Measurements from ENCODE around the gene FAM83E.

FAM83E gene

DNA sequence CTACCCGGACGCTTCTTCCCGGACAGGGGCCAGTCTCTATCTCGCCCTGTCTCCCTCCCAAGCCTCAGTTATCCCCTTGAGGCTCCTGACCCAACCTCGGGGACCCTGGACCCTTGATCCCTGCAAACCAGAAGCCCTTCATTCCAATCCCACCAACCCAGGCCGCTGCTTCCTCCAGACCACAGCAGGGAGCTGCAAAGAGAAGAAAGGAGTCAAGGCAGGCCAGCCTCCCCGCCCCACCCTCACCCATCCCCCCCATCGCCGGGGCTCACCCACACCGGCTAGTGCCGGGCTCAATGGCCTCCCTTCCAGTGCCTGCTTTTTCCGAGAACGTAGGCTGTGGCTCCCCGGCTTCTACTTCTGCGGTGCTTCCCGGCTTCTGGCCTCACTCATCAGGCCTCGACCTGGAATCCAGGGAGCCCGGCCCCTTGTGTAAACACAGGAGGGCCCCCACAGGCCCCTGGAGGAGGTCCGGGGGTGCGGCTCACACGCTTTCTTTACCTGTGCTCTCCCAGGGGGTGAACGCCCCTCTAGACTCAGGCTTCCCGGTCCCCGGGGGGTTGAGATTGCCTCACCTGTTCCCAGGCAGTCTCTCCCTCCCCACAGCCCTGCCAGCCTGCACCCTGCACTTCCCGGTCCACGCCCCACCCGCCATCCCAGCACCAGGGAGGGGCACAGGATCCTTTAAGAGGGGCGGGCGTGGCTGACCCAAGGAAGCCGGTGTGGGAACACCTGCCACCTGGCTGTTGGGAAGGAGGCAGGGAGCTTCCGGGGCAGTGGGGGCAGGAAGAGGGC, at the start of gene FAM83E:
Gene FAM83E (minus strand): TSS at position 641 of the 795 bp plus-strand sequence. CDS start 1,704 bp downstream, outside the sequence.
- DNase-seq (ENCODE audit: insufficient read length, low spot score) (no peak), FAIRE-seq (no peak)

DNA sequence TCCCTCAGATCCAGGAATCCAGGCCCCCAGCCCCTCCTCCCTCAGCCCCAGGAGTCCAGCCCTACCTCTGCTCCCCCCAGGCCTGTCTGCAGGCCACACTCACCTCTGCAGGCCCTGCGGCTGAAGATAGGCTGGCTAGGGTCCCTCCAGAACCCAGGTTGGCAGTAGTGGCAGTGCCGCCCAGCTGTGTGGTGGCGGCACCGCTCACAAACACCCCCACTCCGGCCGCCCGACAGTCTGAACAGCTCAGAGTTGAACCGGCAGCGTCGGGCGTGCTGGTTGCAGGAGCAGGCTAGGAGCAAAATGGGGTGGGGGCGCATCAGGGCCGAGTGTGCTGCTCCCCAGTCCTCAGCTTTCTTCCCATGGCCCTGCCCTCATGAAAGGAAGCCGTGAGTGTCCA, 49.6 kb upstream of the FAM83E start:
- DNase-seq (ENCODE audit: insufficient read length, low spot score) = no peak
- TF ChIP-seq, protein P1, sequence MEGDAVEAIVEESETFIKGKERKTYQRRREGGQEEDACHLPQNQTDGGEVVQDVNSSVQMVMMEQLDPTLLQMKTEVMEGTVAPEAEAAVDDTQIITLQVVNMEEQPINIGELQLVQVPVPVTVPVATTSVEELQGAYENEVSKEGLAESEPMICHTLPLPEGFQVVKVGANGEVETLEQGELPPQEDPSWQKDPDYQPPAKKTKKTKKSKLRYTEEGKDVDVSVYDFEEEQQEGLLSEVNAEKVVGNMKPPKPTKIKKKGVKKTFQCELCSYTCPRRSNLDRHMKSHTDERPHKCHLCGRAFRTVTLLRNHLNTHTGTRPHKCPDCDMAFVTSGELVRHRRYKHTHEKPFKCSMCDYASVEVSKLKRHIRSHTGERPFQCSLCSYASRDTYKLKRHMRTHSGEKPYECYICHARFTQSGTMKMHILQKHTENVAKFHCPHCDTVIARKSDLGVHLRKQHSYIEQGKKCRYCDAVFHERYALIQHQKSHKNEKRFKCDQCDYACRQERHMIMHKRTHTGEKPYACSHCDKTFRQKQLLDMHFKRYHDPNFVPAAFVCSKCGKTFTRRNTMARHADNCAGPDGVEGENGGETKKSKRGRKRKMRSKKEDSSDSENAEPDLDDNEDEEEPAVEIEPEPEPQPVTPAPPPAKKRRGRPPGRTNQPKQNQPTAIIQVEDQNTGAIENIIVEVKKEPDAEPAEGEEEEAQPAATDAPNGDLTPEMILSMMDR (IDR thresholded peaks at IDR 0.05; ENCODE audit: insufficient read depth, missing control alignments) = no peak
- FAIRE-seq = no peak

More for the DNA sequence above, at the start of gene FAM83E:
- TF ChIP-seq, protein P1 (IDR thresholded peaks at IDR 0.05; ENCODE audit: insufficient read depth, missing control alignments) = no peak

- DNase-seq (ENCODE audit: insufficient read length, low spot score) = no peak
- FAIRE-seq = no peak
- TF ChIP-seq, protein P1 (IDR thresholded peaks at IDR 0.05; ENCODE audit: insufficient read depth, missing control alignments) = no peak
Observed at GRCh38 chr19:48663667-48664066, 48.8 kb upstream of the FAM83E start.

DNA sequence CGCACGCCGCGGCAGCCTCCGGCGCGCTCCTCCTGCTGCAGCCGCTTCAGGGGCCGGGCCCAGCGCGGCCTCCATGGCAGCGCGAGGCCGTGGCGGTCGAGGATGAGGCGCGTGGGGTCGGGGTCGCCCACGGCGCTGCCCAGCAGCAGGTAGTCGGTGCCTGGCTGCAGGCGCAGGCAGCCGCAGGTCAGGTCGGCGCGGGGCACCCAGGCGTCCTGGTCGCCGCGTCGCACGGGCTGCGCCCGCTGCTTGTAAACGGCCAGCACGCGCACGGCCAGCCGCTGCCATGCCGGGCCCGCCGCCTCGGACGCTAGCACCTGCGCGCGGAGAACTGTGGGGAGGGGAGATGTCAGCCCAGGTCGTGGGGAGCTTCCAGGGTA, 46.8 kb upstream of the FAM83E start:
- TF ChIP-seq, protein P1 (IDR thresholded peaks at IDR 0.05; ENCODE audit: insufficient read depth, missing control alignments) = no peak
- FAIRE-seq = no peak
- no peak for DNase-seq (ENCODE audit: insufficient read length, low spot score)

DNA sequence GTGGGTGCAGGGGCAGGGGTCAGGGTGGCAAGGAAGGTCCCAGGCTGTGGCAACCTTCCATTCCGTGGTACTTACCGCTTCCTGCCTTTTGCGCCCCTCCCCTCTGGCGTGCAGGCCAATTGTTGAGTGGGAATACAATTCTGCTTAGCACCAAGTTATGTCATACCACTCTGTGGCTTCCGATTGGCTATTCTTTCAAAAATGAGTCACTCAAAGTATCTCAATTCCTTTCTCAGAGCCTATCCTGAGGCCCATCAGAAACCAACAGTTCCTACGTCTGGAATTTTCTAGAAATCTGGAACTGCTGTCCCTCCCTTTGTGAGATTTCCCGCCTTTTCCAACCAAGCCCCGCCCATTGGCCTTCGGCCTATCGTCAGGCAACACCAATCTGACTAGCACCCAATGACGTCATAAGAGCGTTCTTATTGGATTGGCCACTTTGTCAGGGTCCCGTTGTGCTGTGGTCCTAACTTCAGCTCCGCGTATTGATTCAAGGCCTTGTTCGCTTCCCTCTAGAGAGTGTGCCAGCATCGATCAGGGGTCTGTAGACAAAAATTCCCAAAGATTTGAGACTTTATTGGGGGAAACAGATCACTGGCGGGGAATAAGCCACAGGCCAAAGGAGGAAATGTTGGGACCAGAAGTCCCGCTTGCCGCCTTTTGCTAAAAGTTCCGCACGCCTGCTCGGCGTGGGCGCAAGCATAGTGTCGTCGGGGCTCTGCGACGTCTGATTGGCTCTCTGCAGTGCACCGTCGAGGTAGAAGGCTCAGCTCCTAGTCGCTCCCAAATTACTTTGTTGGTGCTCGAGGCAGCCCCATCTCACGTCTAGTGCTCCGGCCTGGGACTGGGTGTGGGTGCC, 46.2 kb upstream of the FAM83E start:
- TF ChIP-seq, protein P1 (IDR thresholded peaks at IDR 0.05; ENCODE audit: insufficient read depth, missing control alignments) = no peak
- DNase-seq (ENCODE audit: insufficient read length, low spot score) (no peak), FAIRE-seq (no peak)

DNA sequence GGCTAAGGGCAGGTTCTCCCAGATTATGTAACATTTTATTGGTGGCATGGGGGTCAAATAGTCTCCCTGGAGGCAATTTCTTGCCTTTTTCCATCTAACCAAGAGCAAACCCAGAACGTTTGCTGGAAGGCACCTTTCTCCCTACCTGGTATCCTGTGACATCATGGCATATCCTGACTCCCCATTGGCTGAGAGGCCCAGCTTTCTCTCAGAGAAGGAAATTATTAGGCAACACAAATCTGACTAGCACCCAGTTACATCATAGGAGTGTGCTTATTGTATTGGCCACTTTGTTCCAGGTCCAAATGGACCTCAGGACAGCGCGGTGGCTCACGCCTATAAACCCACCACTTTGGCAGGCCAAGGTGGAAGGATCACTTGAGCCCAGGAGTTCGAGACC, 44.9 kb upstream of the FAM83E start:
- TF ChIP-seq, protein P1 (IDR thresholded peaks at IDR 0.05; ENCODE audit: insufficient read depth, missing control alignments) = no peak
- DNase-seq (ENCODE audit: insufficient read length, low spot score) = no peak
- no peak for FAIRE-seq

Measured in D721Med (cell line).